ENCODE measurements around the gene ABCA2. TPM values are rescaled to one million over a fixed set of nuclear protein-coding genes. Genes with fewer than 3 reads are reported as not detected.
A peak's percentile ranks its signal among the peaks of the same experiment; 100 is the strongest.

The ABCA2 gene
- total RNA-seq, 1 experiment from 2014 or later: 2.2 TPM

DNA sequence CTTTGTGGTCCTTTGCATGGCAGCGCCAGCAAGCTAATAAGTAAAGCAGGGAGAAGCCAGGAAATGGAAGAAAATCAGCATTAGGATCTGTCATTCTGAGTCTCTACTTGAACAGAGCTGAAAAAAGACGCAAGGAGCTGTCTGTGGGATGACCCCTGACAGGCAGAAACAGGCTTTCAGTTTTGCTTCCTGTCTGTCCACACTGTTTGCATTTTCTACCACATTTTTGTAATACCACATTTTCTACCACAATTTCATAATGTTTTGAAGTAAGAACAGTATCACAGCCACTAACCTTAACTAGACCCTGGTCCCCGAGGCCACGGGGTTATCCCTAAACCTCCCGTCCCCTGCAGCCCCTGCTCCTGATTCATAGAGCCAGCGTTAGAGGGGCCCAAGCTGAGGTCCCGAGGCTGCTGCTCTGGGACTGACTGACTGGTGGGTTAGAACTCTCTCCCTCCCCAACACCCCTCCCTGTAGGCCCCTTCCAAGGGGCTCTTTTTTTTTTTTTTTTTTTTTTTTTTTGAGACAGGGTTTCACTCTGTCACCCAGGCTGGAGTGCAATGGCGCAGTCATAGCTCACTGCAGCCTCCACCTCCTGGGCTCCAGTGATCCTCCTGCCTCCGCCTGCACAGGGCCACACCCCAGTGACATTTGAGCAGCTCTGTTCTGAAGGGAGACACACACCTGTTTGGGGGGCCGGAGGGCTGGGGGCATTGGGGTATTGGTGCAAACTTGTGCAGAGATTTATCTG lies 27.7 kb downstream of the ABCA2 start:
- DNase-seq (ENCODE audit: low read depth): no peak

- no peak for DNase-seq (ENCODE audit: low read depth)
These were observed 30.2 kb downstream of the ABCA2 start for GRCh38 chr9:136997830-136998234.

GRCh38 chr9:136997371-136997770 lies 30.7 kb downstream of the ABCA2 start:
- no peak for DNase-seq (ENCODE audit: low read depth)

- DNase-seq (ENCODE audit: low read depth): peak; percentile 61
These were observed 31.4 kb downstream of the ABCA2 start, which contains the start of gene CLIC3 for GRCh38 chr9:136996361-136997292. Gene CLIC3 (minus strand): TSS chr9:136996568. CDS start chr9:136996543, 25 bp downstream.

GRCh38 chr9:136995772-136996311 lies 32.2 kb downstream of the ABCA2 start:
- peak; percentile 54 for DNase-seq (ENCODE audit: low read depth)

- DNase-seq (ENCODE audit: low read depth): no peak
These were observed 32.7 kb downstream of the ABCA2 start for GRCh38 chr9:136995362-136995761.

DNA sequence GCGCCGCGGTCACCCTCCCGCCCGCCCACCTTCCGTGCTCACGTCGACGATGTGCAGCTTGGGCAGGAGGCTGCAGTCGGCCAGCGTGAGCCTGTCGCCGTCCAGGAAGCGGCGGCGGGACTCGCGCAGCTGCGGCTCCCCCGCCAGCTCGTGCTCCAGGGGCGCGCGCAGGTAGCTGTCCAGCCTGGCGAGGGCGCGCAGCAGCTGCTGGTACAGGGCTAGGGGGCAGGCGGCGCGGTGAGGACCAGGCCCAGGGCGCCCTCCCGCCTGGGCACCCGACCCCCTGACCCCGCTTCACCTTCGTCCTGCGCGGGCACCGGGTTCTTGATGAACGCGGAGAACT lies 33.2 kb downstream of the ABCA2 start:
- DNase-seq (ENCODE audit: low read depth): no peak

- no peak for DNase-seq (ENCODE audit: low read depth)
These were observed 33.7 kb downstream of the ABCA2 start for GRCh38 chr9:136994180-136994887.

DNA sequence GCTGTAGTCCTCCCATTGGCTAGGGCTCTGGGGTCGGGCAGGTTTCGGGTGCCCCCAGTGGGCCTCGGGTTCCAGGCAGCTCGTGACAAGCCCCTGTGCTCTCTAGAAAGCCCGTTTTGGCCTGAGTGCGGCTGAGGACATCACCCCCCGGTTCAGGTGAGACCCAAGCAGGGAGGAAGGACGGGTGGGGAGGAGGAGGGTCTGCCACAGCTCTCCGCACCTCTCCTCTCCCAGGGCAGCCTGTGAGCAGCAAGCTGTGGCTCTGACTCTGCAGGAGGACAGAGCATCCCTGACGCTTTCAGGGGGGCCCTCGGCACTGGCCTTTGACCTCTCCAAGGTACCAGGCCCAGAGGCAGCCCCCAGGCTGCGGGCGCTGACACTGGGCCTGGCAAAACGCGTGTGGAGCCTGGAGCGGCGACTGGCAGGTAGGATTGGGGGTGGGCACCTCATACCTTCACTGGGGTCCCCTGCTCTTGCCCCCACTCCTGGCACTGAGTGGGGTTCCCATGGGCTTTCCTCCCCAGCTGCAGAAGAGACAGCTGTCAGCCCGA lies 35.1 kb downstream of the ABCA2 start:
- DNase-seq (ENCODE audit: low read depth): no peak

DNA sequence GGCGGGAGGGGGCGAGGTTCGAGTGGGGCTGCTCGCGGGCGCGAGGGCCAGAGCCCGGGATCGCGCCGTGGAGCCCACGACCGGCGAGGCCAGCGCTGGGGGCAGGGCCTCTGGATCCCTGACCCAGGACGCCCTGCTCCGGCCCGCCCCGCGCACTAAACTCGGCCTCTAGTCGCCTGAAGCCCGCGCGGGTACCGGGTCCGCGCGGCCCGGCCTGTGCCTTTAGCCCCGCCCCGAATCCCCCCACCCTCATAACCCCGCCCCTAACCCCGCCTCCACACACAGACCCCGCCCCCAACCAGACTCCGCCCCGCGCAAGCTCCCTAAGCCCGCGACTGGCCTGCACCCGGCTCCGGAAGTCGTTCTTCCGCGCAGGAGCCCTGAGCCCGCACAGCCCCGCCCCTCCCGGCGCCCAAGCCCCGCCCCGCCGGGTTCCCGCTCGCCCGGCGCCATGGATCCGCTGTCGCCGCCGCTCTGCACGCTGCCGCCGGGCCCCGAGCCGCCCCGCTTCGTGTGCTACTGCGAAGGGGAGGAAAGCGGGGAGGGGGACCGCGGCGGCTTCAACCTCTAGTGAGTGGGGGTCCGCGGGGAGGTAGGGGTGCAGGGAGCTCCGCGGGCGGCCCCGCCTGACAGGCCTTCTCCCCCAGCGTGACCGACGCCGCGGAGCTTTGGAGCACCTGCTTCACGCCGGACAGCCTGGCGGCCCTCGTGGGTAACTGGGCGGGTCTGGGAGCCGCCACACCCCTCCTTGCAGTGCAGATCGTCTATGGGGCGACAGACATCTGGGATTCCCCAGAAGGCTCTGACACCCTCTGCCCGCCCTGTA lies 35.8 kb downstream of the ABCA2 start, which contains the start of gene PAXX:
Gene PAXX (plus strand): TSS at position 430 of the 826 bp plus-strand sequence. CDS start 22 bp downstream, at position 452.
- peak; percentile 96 for DNase-seq (ENCODE audit: low read depth)

- DNase-seq (ENCODE audit: low read depth): no peak
These were observed 37.7 kb downstream of the ABCA2 start for GRCh38 chr9:136990242-136990911.

DNA sequence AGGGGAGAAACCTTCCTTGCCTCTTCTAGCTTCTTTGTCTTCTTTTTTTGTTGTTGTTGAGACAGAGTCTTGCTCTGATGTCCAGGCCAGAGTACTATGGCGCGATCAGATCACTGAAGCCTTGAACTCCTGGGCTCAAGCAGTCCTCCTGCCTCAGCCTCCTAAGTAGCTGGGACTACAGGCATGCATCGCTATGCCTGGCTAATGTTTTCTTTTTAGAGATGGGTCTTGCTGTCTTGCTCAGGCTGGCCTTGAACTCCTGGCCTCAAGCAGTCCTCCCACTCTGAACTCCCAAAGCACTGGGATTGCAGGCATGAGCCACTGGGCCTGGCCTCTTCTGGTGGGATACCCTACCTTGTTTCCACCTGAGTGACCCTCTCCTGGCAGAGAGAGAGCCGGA lies 39.2 kb downstream of the ABCA2 start:
- DNase-seq (ENCODE audit: low read depth): no peak

GRCh38 chr9:136985853-136986252 lies 42.2 kb downstream of the ABCA2 start:
- no peak for DNase-seq (ENCODE audit: low read depth)

- no peak for DNase-seq (ENCODE audit: low read depth)
These were observed 42.9 kb downstream of the ABCA2 start for GRCh38 chr9:136985027-136985602.

DNA sequence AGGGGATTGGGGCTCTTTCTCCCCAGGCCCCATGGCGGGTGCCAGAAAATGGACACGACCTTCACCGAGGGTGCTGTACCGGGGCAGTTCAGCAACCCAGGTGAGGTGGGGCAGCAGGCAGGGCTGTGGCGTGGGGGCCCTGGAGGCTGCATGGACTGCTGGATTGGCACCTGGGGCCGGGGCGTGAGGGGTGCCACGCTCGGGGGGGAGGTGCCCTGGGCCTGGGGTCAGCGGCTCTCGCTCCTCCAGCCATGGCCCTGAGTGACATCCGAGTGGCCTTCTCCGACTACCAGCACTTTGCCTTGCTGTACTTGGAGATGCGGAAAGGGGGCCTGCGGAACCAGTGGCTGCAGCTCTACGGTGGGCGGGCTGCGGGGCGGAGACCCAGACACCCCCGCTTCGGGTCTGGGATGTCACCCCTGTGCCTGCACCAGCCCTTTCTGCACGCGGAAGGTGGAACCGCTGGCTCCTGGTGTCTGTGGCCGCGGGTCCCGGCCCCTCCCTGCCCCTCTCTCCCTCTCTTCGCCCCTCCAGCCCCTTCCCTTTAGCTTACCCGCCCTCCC lies 43.5 kb downstream of the ABCA2 start:
- DNase-seq (ENCODE audit: low read depth): no peak

- no peak for DNase-seq (ENCODE audit: low read depth)
These were observed 44.3 kb downstream of the ABCA2 start for GRCh38 chr9:136983656-136984314.

- DNase-seq (ENCODE audit: low read depth): no peak
These were observed 44.9 kb downstream of the ABCA2 start for GRCh38 chr9:136983167-136983566.

- no peak for DNase-seq (ENCODE audit: low read depth)
These were observed 45.6 kb downstream of the ABCA2 start, which contains the start of gene LCNL1 for GRCh38 chr9:136982232-136983051. Gene LCNL1 (plus strand): TSS chr9:136982993. CDS start chr9:136983587, 594 bp downstream.
